HEK293 (cell line): ENCODE data around the gene SUDS3.

Source experiments
- BCL11A ChIP-seq: fragments of 450-650 bp; formaldehyde crosslinking; IDR thresholded peaks from 2 replicates; pipeline ENCODE4 v1.5.1; 2016; ENCODE audit warnings: low read depth, missing biosample characterization, missing genetic modification characterization
- RBAK ChIP-seq: fragments of 450-650 bp; formaldehyde crosslinking; IDR thresholded peaks from 2 replicates; pipeline ENCODE4 v1.5.1; 2016; ENCODE audit warnings: missing biosample characterization, missing genetic modification characterization
- TCF7L2 ChIP-seq: IDR thresholded peaks from 2 replicates; pipeline ENCODE4 v1.6.1; 2011; ENCODE audit warnings: low read depth, mild to moderate bottlenecking, inconsistent platforms, low read length, moderate library complexity, borderline replicate concordance
- ZNF138 ChIP-seq: fragments of 450-650 bp; formaldehyde crosslinking; IDR thresholded peaks from 2 replicates; pipeline ENCODE4 v1.5.1; 2016; ENCODE audit warnings: missing biosample characterization, missing genetic modification characterization, borderline replicate concordance
- ZNF223 ChIP-seq: fragments of 450-650 bp; formaldehyde crosslinking; IDR thresholded peaks from 2 replicates; pipeline ENCODE4 v1.5.1; 2016; ENCODE audit warnings: missing biosample characterization, missing genetic modification characterization
- ZNF335 ChIP-seq: fragments of 450-650 bp; formaldehyde crosslinking; conservative IDR thresholded peaks from 2 replicates; pipeline ENCODE4 v1.5.1; 2016; ENCODE audit warnings: missing biosample characterization, missing genetic modification characterization
- ZNF585B ChIP-seq: fragments of 450-650 bp; formaldehyde crosslinking; IDR thresholded peaks from 2 replicates; pipeline ENCODE4 v1.5.1; 2016; ENCODE audit warnings: missing biosample characterization, missing genetic modification characterization
- ZNF658 ChIP-seq: fragments of 450-650 bp; formaldehyde crosslinking; IDR thresholded peaks from 2 replicates; pipeline ENCODE4; 2016; ENCODE audit warnings: missing biosample characterization, missing genetic modification characterization
- ZSCAN30 ChIP-seq: fragments of 450-650 bp; IDR thresholded peaks from 2 replicates; pipeline ENCODE4 v1.5.1; 2018; ENCODE audit warnings: missing biosample characterization, mild to moderate bottlenecking, missing genetic modification characterization, moderate library complexity
- TF ChIP-seq, protein P1 (sequence below): fragments of 450-650 bp; formaldehyde crosslinking; optimal IDR thresholded peaks from 2 replicates; pipeline ENCODE3; 2016; ENCODE audit warnings: missing biosample characterization, mild to moderate bottlenecking, missing genetic modification characterization
- TF ChIP-seq, protein P2 (sequence below): fragments of 450-650 bp; formaldehyde crosslinking; IDR thresholded peaks from 2 replicates; pipeline ENCODE4 v1.5.1; 2016; ENCODE audit warnings: missing biosample characterization, missing genetic modification characterization
- TF ChIP-seq, protein P3 (sequence below): sonication (generic); formaldehyde crosslinking; IDR thresholded peaks from 2 replicates; pipeline ENCODE4 v1.8.1; 2022; ENCODE audit warnings: mild to moderate bottlenecking, moderate library complexity, missing genetic modification reagents
- TF ChIP-seq, protein P4 (sequence below): IDR thresholded peaks from 2 replicates; pipeline ENCODE4 v1.6.1; 2011; ENCODE audit warnings: mild to moderate bottlenecking, low read depth, low read length, borderline replicate concordance

DNA sequence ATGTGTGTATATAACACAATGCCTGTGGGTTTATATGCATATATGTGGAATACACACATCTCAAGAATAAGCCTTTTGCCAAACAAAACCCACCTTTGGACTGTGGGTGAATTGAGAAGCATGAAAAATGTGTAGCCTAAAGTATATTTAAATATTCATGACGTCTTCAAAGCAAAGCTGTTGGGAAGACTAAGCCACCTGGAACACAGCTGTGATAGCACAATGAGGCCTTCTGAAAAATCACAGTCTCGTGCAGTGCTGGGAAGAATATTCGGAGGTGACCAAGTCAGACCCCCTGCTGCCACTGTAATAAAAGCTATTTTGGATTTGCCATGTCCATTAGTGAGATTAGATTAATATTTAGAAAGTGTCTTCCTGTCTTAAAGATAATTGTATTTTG, 51.5 kb downstream of the SUDS3 start:
- TF ChIP-seq ZNF658 (tag by site-specific recombination) (no peak), RBAK (tag by site-specific recombination) (no peak), BCL11A (no peak), ZNF585B (tag by site-specific recombination) (no peak), TCF7L2 (no peak), ZNF223 (tag by site-specific recombination) (no peak), ZNF138 (no peak), ZSCAN30 (tag by site-specific recombination) (no peak), ZNF335 (tag by site-specific recombination) (no peak)
- TF ChIP-seq, protein P1, sequence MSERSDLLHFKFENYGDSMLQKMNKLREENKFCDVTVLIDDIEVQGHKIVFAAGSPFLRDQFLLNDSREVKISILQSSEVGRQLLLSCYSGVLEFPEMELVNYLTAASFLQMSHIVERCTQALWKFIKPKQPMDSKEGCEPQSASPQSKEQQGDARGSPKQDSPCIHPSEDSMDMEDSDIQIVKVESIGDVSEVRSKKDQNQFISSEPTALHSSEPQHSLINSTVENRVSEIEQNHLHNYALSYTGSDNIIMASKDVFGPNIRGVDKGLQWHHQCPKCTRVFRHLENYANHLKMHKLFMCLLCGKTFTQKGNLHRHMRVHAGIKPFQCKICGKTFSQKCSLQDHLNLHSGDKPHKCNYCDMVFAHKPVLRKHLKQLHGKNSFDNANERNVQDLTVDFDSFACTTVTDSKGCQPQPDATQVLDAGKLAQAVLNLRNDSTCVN (tag by site-specific recombination), result no peak
- TF ChIP-seq, protein P2, sequence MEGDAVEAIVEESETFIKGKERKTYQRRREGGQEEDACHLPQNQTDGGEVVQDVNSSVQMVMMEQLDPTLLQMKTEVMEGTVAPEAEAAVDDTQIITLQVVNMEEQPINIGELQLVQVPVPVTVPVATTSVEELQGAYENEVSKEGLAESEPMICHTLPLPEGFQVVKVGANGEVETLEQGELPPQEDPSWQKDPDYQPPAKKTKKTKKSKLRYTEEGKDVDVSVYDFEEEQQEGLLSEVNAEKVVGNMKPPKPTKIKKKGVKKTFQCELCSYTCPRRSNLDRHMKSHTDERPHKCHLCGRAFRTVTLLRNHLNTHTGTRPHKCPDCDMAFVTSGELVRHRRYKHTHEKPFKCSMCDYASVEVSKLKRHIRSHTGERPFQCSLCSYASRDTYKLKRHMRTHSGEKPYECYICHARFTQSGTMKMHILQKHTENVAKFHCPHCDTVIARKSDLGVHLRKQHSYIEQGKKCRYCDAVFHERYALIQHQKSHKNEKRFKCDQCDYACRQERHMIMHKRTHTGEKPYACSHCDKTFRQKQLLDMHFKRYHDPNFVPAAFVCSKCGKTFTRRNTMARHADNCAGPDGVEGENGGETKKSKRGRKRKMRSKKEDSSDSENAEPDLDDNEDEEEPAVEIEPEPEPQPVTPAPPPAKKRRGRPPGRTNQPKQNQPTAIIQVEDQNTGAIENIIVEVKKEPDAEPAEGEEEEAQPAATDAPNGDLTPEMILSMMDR (tag by site-specific recombination), result no peak
- TF ChIP-seq, protein P3, sequence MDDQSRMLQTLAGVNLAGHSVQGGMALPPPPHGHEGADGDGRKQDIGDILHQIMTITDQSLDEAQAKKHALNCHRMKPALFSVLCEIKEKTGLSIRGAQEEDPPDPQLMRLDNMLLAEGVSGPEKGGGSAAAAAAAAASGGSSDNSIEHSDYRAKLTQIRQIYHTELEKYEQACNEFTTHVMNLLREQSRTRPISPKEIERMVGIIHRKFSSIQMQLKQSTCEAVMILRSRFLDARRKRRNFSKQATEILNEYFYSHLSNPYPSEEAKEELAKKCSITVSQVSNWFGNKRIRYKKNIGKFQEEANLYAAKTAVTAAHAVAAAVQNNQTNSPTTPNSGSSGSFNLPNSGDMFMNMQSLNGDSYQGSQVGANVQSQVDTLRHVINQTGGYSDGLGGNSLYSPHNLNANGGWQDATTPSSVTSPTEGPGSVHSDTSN (CRISPR knock-in tag), result no peak
- TF ChIP-seq, protein P4, sequence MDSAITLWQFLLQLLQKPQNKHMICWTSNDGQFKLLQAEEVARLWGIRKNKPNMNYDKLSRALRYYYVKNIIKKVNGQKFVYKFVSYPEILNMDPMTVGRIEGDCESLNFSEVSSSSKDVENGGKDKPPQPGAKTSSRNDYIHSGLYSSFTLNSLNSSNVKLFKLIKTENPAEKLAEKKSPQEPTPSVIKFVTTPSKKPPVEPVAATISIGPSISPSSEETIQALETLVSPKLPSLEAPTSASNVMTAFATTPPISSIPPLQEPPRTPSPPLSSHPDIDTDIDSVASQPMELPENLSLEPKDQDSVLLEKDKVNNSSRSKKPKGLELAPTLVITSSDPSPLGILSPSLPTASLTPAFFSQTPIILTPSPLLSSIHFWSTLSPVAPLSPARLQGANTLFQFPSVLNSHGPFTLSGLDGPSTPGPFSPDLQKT, result no peak
